NT2/D1 (cell line): ENCODE measurements around the gene FAM156B.
"Not testable (repeated sequence)": the region's sequence is repeated elsewhere in the genome, so short reads cannot be mapped to it uniquely, and the experiment has no call there.

Experiments
- SUZ12 ChIP-seq: IDR thresholded peaks from 2 replicates; pipeline ENCODE4 v1.6.1; 2011; ENCODE audit not compliant: insufficient read length, insufficient read depth; ENCODE audit errors: extremely low read depth
- YY1 ChIP-seq: IDR thresholded peaks from 2 replicates; pipeline ENCODE4 v1.6.1; 2011; ENCODE audit not compliant: insufficient read length, insufficient read depth

GRCh38 chrX:52907137-52907536 is 10.0 kb downstream of the FAM156B start:
- TF ChIP-seq YY1, SUZ12: not testable (repeated sequence)
